Activated T-helper 1 cell treated with anti-CD3 and anti-CD28 coated beads, Interleukin-12 subunit alpha, Interleukin-12 subunit beta, Interleukin-2, Interleukin-4 antibody, amounts not matched to agents 30 ng/mL and 10 ng/mL and 1 ng/mL, durations not matched to agents 14 hours and 24 hours and 36 hours (primary cell): ENCODE measurements around the gene NR6A1. TPM values are rescaled to one million over a fixed set of nuclear protein-coding genes. Genes with fewer than 3 reads are reported as not detected.

ENCODE experiments used
- DNase-seq: peaks from one replicate; pipeline ENCODE4 v3.0.0; 2021; ENCODE audit warnings: low spot score
- H3K27ac Mint-ChIP-seq: one replicate; pipeline ENCODE4 v1.8.0; 2021; ENCODE audit warnings: mild to moderate bottlenecking, mixed read lengths
- H3K27me3 Mint-ChIP-seq: one replicate; pipeline ENCODE4 v1.8.0; 2022; ENCODE audit warnings: mild to moderate bottlenecking, moderate library complexity, mixed read lengths; ENCODE audit not compliant: insufficient read depth
- H3K36me3 Mint-ChIP-seq: one replicate; pipeline ENCODE4 v1.8.0; 2021; ENCODE audit warnings: low read depth, mixed read lengths
- H3K4me1 Mint-ChIP-seq: one replicate; pipeline ENCODE4 v1.8.0; 2021; ENCODE audit warnings: low read depth, mixed read lengths
- H3K4me3 Mint-ChIP-seq: one replicate; pipeline ENCODE4 v1.8.0; 2021; ENCODE audit warnings: mild to moderate bottlenecking, moderate library complexity, mixed read lengths
- H3K9me3 Mint-ChIP-seq: one replicate; pipeline ENCODE4 v1.8.0; 2021; ENCODE audit warnings: mixed read lengths
- intact Hi-C: fragments of 100-400 bp; cut with micrococcal nuclease; formaldehyde crosslinking; loops from one replicate; pipeline ENCODE4 v1.15.1; 2024
- total RNA-seq: library from RNA; stranded (reverse); gene quantifications from 2 replicates; pipeline ENCODE4 v1.2.3, GENCODE V29; 2022

Gene NR6A1
- total RNA-seq, 1 donor from 2014 or later = 1.7 TPM

DNA sequence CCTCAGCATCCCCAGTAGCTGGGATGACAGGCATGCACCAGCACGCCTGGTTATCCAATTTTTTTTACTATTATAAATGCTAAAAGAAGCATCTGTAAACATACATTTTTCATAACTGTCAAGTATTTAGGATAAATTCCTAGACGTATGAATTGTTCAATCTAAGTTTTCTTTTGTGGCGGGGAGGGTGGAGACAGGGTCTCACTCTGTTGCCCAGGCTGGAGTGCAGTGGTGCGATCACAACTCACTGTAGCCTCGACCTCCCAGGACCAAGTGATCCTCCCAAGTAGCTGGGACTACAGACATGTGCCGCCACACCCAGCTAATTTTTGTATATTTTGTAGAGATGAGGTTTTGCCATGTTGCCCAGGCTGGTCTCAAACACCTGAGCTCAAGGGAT, 52.2 kb downstream of the NR6A1 start:
- no peak overlapping the region for H3K27ac Mint-ChIP-seq
- intact Hi-C loops = no loop called here

DNA sequence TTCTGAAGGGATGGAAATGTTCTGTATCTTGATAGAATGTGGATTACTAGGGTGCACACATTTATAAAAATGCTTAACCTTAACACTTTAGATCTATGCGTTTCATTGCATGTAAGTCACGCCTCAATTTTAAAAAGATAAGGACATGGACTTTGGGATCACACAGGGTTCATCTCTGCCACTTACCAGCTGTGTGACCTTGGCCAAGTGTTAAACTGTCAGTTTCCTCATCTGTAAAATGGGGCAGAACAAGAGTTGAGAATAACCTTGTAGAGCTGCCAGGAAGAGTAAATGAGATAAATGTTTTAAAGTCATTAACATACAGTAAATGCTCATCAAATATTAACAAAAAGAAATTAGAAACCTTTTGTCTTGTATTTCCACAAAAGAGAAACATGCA, 53.5 kb downstream of the NR6A1 start:
- DNase-seq = no peak
- Mint-ChIP-seq H3K27me3 (peaks cover 7% of the 10 kb centered on the region), H3K9me3 (no peaks in the 10 kb centered on the region), H3K36me3 (no peaks in the 10 kb centered on the region), H3K4me3 (no peak overlapping the region), H3K27ac (no peak overlapping the region), H3K4me1 (no peaks in the 10 kb centered on the region)
- intact Hi-C loops = no loop called here

More for the DNA sequence above, 52.2 kb downstream of the NR6A1 start:
- no peaks in the 10 kb centered on the region for H3K9me3 Mint-ChIP-seq
- no peak for DNase-seq
- H3K27me3 Mint-ChIP-seq = peaks cover 5% of the 10 kb centered on the region
- H3K36me3 Mint-ChIP-seq = no peaks in the 10 kb centered on the region
- no peaks in the 10 kb centered on the region for H3K4me1 Mint-ChIP-seq
- H3K4me3 Mint-ChIP-seq = no peak overlapping the region

DNA sequence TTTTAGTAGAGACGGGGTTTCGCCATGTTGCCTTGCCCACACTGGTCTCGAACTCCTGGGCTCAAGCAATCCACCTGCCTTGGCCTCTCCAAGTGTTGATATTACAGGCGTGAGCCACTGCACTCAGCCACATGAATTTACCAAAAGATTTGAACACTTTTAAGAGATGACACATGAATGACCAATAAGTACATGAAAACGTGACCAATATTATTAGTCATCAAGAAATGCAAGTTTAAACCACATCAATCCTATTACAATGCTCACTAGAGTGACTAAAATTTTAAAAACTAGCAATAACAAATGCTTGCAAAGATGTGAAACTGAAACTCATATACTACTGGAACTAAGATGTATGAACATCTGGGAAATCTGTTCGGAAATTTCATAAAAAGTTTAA, 54.3 kb downstream of the NR6A1 start:
- no peak overlapping the region for H3K27ac Mint-ChIP-seq
- intact Hi-C loops = no loop called here
- no peaks in the 10 kb centered on the region for H3K9me3 Mint-ChIP-seq
- H3K27me3 Mint-ChIP-seq = peaks cover 7% of the 10 kb centered on the region
- no peak overlapping the region for H3K4me3 Mint-ChIP-seq
- DNase-seq = no peak
- H3K36me3 Mint-ChIP-seq = no peaks in the 10 kb centered on the region
- H3K4me1 Mint-ChIP-seq = no peaks in the 10 kb centered on the region

DNA sequence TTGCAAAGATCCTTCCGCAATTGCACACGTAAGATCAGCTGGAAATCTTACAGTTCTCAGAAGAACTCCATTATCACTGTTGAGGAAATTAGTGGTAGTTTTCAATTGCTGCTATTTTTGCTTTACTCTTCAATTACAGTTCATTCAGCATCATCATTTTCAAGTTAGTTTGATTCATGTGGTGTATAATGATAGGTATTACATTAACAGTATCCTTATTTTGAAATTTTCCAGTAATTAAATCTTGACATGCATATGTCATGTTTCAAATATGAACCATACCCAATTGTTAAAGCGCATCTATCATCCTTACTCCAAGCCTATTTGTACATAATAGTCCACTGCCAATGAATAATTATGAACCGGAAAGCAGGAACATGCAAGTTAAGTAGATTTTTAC, 60.3 kb downstream of the NR6A1 start:
- no peaks in the 10 kb centered on the region for H3K4me1 Mint-ChIP-seq
- H3K9me3 Mint-ChIP-seq = no peaks in the 10 kb centered on the region
- intact Hi-C loops = loop anchor here (5.0 kb wide), 2 partner anchors 57 to 662 kb away; no protein-coding TSS in a partner anchor
- peaks cover 16% of the 10 kb centered on the region for H3K27me3 Mint-ChIP-seq
- H3K36me3 Mint-ChIP-seq = no peaks in the 10 kb centered on the region
- H3K4me3 Mint-ChIP-seq = no peak overlapping the region
- no peak for DNase-seq
- no peak overlapping the region for H3K27ac Mint-ChIP-seq

DNA sequence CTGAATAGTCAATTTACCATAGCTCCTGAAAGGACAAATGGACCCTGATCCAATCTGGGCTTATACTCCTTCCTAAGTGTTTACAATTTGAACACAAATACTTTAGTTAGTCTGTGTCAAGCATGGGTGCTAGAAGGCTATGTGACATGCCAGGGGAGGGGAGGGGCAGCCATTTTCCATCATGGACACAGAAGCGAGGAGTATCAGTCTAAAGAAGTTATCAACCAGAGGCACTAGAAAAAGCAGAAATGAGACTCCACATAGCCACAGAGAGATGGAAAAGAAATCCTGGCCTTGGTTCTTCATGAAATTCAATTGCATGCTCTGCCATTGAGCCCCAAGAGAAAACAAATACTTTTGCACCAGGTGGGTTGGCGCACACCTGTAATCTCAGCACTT, 61.8 kb downstream of the NR6A1 start:
- no peaks in the 10 kb centered on the region for H3K4me1 Mint-ChIP-seq
- no peaks in the 10 kb centered on the region for H3K36me3 Mint-ChIP-seq
- intact Hi-C loops = no loop called here
- no peaks in the 10 kb centered on the region for H3K9me3 Mint-ChIP-seq
- H3K27me3 Mint-ChIP-seq = peaks cover 15% of the 10 kb centered on the region
- no peak for DNase-seq
- no peak overlapping the region for H3K27ac Mint-ChIP-seq
- no peak overlapping the region for H3K4me3 Mint-ChIP-seq

DNA sequence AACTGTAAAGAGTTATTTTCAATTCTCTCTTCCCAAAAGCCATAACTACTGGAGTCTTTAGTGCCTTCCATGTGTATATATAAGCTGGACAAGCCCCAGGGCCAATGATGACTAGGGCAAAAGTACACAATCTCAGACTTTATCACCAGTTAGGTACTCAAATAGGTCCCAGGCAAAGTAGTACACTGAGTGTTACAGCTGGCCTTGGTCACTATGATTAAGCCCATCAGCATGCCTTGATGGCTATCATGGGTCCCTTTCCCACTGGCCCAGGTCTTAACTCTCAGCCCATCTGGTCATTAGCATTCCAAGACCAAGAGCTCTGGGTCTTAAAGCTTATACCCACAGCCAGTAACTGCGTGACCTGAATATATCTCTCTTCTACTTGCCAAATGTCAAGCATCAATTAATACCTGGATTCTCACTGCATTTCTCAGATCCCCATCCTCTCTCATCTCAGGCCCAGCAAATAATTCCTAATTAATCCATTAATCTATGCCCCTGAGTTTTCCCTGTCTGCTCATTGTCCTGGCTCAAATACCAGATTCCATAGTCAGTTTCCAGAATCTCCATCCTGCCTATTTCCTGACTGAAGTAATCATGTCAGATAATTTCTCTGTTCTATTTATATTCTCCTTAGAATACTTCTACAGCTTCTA, 62.3 kb downstream of the NR6A1 start:
- Mint-ChIP-seq H3K4me1 (no peaks in the 10 kb centered on the region), H3K27me3 (peaks cover 15% of the 10 kb centered on the region), H3K27ac (no peak overlapping the region), H3K9me3 (no peaks in the 10 kb centered on the region), H3K4me3 (no peak overlapping the region), H3K36me3 (no peaks in the 10 kb centered on the region)
- DNase-seq = no peak
- intact Hi-C loops = no loop called here

DNA sequence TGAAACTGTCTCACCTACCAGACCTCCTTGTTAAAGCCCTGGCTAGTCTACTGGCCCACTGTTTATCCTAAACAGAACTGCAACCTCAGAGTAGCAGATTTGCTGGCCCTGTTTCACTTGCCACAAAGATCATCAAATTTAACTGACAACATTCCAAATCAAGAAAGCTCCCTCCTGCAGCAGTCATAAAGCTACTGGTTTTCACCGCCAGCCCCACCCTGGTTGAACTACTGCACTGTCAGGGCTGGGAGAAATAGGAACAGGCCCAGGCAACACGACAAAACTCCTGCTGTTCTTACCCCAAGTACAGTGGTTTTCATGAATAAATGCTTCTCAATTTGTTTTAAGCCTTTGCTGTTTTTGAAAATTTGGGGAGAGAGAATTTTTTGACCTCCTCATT, 63.0 kb downstream of the NR6A1 start:
- intact Hi-C loops = no loop called here
- Mint-ChIP-seq H3K4me3 (no peak overlapping the region), H3K36me3 (no peaks in the 10 kb centered on the region), H3K27me3 (peaks cover 10% of the 10 kb centered on the region), H3K9me3 (no peaks in the 10 kb centered on the region), H3K27ac (no peak overlapping the region), H3K4me1 (no peaks in the 10 kb centered on the region)
- no peak for DNase-seq

DNA sequence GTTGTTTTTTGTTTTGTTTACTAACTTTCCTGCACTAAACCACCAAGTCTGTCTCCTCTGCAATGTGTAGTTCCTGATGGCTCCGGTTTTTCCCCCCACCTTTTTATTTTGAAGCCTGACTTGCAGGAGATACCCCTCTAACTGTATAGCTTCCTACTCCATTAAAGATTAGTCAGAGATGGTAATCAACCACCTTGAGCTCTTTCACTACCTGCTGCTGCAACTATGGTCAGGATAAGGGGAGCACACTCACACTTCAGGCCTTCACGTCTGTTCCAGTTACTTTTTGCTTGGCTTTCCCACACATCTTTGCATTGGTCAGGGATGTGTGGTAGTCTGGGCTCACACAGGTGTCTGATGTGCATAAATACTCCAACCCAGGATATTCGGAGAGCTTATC, 63.4 kb downstream of the NR6A1 start:
- H3K4me3 Mint-ChIP-seq = no peak overlapping the region
- H3K4me1 Mint-ChIP-seq = no peaks in the 10 kb centered on the region
- no peaks in the 10 kb centered on the region for H3K9me3 Mint-ChIP-seq
- intact Hi-C loops = no loop called here
- no peak overlapping the region for H3K27ac Mint-ChIP-seq
- peaks cover 10% of the 10 kb centered on the region for H3K27me3 Mint-ChIP-seq
- DNase-seq = no peak
- H3K36me3 Mint-ChIP-seq = no peaks in the 10 kb centered on the region

DNA sequence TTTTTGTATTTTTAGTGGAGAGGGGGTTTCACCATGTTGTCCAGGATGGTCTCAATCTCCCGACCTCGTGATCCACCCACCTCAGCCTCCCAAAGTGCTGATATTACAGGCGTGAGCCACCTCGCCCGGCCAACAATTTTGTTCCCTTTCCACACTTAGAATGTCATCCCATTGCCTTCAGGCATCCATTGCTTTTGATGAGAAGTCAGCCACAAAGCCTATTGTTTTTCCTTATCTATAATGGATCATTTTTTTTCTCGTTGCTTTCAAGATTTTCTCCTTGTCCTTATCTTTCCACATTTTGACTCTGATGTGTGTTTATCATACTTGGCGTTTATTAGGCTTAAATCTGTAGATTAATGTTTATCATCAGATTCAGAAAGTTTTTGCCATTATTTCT, 64.4 kb downstream of the NR6A1 start:
- H3K36me3 Mint-ChIP-seq = no peaks in the 10 kb centered on the region
- peaks cover 10% of the 10 kb centered on the region for H3K27me3 Mint-ChIP-seq
- no peak overlapping the region for H3K4me3 Mint-ChIP-seq
- H3K9me3 Mint-ChIP-seq = no peaks in the 10 kb centered on the region
- no peaks in the 10 kb centered on the region for H3K4me1 Mint-ChIP-seq
- intact Hi-C loops = no loop called here
- no peak for DNase-seq
- H3K27ac Mint-ChIP-seq = no peak overlapping the region

DNA sequence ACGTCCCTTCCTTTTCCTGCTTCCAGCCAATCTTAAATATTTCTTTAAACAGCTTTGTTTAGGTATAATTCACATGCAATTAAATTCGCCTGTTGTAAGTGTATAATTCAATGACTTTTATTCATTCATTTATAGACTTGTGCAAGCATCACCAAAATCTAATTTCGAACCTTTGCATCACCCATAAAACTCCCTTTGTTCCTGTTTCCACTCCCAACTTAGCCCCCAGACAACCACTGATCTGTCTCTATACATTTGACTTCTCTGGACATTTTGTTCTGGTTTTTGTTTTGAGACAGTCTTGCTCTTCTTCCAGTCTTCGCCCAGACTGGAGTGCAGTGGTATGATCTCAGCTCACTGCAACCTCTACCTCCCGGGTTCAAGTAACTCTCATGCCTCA, 71.5 kb downstream of the NR6A1 start:
- Mint-ChIP-seq H3K9me3 (no peaks in the 10 kb centered on the region), H3K4me3 (no peak overlapping the region), H3K27ac (no peak overlapping the region), H3K4me1 (no peaks in the 10 kb centered on the region), H3K36me3 (no peaks in the 10 kb centered on the region), H3K27me3 (no peaks in the 10 kb centered on the region)
- intact Hi-C loops = no loop called here
- DNase-seq = no peak

DNA sequence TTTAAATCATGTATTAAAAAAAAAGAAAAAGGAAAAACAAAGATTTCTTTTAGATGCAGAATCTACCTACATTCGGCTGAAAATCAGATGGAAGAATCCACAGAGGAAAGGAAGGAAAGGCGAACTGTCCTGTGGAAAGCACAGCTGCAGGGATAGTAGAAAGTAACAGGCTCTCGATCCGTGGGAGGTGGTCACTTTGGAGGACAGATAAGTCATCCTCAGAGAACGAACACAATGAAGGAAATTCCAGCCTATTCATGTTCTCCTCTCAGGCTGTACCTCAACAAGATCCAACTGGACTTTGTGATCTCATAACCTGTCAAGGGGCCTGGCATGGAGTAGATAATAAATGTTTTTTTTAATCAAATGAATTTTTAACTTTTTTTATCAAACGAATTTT, 72.8 kb downstream of the NR6A1 start:
- intact Hi-C loops = no loop called here
- DNase-seq = no peak
- no peak overlapping the region for H3K27ac Mint-ChIP-seq
- no peaks in the 10 kb centered on the region for H3K27me3 Mint-ChIP-seq
- H3K4me3 Mint-ChIP-seq = no peak overlapping the region
- no peaks in the 10 kb centered on the region for H3K36me3 Mint-ChIP-seq
- no peaks in the 10 kb centered on the region for H3K9me3 Mint-ChIP-seq
- H3K4me1 Mint-ChIP-seq = no peaks in the 10 kb centered on the region

DNA sequence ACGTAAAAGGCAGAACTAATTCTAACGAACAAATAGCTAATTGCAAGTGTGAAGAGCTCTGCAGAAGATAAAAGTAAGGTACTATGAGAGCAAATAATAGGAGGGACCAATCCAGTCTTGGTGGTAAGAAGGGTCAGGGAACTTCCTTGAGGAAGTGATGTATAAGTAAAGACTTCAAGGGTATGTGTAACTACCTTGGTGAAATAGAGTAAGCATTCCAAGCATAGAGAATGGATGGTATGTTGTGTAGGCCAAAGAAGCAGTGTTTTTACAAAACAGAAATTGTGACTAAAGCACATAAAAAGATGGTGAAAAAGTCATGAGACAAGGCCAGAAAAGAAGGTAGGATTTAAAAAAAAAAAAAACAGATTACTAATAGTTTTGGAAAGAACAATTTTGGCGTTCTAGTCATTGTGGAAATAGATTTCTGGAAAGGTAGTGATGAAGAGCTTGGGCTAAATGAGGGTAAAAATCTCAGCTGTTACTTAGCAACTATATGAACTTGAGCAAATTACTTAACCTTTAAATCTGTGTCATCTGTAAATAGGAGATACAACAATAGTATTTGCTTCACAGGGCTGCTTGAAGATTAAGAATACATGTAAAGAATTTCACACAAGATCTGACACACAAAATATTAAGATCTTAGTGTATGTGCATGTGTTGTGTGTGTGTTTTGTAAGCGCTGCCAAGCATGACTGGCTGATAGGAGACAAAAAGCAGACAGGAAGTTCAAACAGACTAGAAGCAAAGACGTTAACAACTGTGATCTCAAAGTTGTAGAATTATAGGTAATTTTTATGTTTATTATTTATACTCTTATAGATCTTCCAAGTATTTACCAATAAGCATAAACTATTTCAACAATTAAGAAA, 73.5 kb downstream of the NR6A1 start:
- Mint-ChIP-seq H3K27me3 (no peaks in the 10 kb centered on the region), H3K36me3 (no peaks in the 10 kb centered on the region), H3K27ac (no peak overlapping the region), H3K4me3 (no peak overlapping the region), H3K9me3 (no peaks in the 10 kb centered on the region), H3K4me1 (no peaks in the 10 kb centered on the region)
- intact Hi-C loops = no loop called here
- DNase-seq = no peak

DNA sequence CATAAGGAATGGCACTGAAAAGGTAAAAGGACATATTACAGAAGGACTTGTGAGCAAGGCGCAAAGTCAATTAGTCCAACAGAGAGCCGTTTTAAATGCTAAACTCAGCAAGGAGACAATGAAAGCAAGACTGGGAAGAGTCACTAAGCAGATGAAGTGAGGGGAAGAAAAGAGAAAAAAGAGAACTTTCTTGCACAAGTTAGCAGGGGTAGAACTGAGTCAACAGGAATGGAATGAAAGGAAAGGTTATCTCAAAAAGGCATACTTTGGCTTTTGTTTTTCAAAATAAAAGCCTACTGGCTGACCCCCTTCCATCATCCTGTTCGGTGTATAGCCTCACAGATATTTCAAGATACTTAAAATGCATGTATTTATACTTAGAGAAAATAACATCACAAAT, 75.0 kb downstream of the NR6A1 start:
- intact Hi-C loops = no loop called here
- Mint-ChIP-seq H3K9me3 (no peaks in the 10 kb centered on the region), H3K27me3 (no peaks in the 10 kb centered on the region), H3K27ac (no peak overlapping the region), H3K4me1 (no peaks in the 10 kb centered on the region), H3K36me3 (no peaks in the 10 kb centered on the region), H3K4me3 (no peak overlapping the region)
- DNase-seq = no peak
